ENCODE data around the gene CBFA2T3. TPM values are rescaled to one million over a fixed set of nuclear protein-coding genes. Genes with fewer than 3 reads are reported as not detected.

CBFA2T3 gene
- total and polyA plus RNA-seq, 2 of the 13 experiments (the other 11 are each of a cell fraction or from before 2014, with no cell fraction given): 0.05 TPM; not detected in 1

DNA sequence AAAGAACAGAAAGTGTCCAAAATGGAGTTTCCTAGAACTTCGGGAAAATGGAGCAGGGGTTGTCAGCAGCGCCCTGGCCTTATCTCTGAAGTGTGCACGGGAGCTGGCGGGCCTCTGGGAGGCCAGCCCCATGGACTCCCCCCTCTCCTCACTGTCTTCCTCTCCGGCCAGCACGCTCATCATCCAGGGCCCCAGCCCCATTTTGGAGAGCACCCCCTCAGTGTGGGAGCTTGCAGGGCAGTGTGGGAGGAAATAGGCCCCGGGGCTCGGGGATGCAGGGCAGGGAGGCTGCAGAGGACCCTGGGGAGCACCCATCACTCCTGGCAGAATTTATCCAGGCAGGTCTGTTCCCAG, 105.7 kb downstream of the CBFA2T3 start (continued):
- no peak for TF ChIP-seq TBX3 (IDR thresholded peaks at IDR 0.05; ENCODE audit: borderline replicate concordance)
- TF ChIP-seq, protein P1, sequence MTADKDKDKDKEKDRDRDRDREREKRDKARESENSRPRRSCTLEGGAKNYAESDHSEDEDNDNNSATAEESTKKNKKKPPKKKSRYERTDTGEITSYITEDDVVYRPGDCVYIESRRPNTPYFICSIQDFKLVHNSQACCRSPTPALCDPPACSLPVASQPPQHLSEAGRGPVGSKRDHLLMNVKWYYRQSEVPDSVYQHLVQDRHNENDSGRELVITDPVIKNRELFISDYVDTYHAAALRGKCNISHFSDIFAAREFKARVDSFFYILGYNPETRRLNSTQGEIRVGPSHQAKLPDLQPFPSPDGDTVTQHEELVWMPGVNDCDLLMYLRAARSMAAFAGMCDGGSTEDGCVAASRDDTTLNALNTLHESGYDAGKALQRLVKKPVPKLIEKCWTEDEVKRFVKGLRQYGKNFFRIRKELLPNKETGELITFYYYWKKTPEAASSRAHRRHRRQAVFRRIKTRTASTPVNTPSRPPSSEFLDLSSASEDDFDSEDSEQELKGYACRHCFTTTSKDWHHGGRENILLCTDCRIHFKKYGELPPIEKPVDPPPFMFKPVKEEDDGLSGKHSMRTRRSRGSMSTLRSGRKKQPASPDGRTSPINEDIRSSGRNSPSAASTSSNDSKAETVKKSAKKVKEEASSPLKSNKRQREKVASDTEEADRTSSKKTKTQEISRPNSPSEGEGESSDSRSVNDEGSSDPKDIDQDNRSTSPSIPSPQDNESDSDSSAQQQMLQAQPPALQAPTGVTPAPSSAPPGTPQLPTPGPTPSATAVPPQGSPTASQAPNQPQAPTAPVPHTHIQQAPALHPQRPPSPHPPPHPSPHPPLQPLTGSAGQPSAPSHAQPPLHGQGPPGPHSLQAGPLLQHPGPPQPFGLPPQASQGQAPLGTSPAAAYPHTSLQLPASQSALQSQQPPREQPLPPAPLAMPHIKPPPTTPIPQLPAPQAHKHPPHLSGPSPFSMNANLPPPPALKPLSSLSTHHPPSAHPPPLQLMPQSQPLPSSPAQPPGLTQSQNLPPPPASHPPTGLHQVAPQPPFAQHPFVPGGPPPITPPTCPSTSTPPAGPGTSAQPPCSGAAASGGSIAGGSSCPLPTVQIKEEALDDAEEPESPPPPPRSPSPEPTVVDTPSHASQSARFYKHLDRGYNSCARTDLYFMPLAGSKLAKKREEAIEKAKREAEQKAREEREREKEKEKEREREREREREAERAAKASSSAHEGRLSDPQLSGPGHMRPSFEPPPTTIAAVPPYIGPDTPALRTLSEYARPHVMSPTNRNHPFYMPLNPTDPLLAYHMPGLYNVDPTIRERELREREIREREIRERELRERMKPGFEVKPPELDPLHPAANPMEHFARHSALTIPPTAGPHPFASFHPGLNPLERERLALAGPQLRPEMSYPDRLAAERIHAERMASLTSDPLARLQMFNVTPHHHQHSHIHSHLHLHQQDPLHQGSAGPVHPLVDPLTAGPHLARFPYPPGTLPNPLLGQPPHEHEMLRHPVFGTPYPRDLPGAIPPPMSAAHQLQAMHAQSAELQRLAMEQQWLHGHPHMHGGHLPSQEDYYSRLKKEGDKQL (CRISPR knock-in tag; IDR thresholded peaks at IDR 0.05; ENCODE audit: low read depth): no peak
- no peak for TF ChIP-seq ZNF878 (CRISPR knock-in tag; IDR thresholded peaks at IDR 0.05)

DNA sequence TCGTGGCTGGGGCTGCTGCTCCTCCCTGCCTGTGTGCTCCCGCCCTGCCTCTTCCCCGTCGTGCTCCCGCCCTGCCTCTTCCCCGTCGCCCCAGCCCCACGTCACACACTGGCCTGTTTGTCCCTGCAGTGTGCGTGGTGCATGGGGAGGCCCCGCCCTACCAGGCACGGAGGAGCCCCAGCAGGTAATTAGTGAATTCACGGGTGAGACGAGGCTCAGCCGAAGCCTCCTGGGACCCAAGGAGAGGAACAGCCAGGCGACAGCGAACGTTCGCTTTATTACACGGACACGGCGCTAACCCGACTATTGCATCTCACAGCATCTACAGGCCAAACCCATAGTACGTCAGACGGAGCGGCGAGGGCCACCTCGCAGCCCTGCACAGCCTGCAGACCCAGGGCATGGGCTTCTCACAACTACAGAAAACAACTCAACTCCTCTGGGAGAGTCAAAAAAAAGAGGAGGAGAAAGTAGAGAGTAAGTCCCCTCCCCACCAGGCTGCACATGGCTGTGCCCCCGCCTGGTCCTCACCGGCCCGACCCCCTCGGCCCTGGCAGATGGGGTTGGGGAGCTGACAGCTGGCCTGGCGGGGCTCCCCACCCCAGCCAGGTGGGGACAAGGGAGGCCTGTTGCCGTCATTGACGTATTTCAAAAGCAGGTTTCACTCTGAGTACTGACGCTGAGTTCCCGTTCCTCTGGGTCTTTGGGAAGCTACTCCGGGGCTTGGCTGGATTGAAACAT, 106.2 kb downstream of the CBFA2T3 start:
- POLR2A ChIA-PET: no interaction called here
- Histone ChIP-seq H3K27me3 (ENCODE audit: control insufficient read depth in 1 of 2, insufficient read depth in 2 of 2, low read length in 2 of 2) (peaks cover 61 to 95% of the 10 kb centered on the region in 2 experiments), H3K36me3 (replicated peaks in 1 of 2; ENCODE audit: control insufficient read depth in 1 of 2, insufficient read depth in 2 of 2, low read length in 2 of 2) (no peaks in the 10 kb centered on the region), H3K4me2 (ENCODE audit: low read depth, low read length) (no peak overlapping the region; the same call in none of the 2 replicates), H3K9me3 (ENCODE audit: low read length) (no peaks in the 10 kb centered on the region), H3K9ac (ENCODE audit: insufficient read depth, low read depth, low read length) (no peak overlapping the region), H4K20me1 (ENCODE audit: insufficient read depth, low read length) (0 out of 2 replicates have a peak, but pooled peaks cover 4% of the 10 kb centered on the region), H3K4me3 (replicated peaks in 1 of 3; ENCODE audit: insufficient read depth in 1 of 3, low read depth in 2 of 3, low read length in 3 of 3) (no peak overlapping the region), H3K4me1 (ENCODE audit: insufficient read depth, low read length) (no peaks in the 10 kb centered on the region), H2AFZ (ENCODE audit: low read length) (no peak overlapping the region), H3K79me2 (ENCODE audit: insufficient read depth, low read length) (no peaks in the 10 kb centered on the region), H3K27ac (ENCODE audit: extremely low read length, insufficient read depth, low read length) (no peak overlapping the region)
- FAIRE-seq (no peak), DNase-seq (ENCODE audit: low spot score) (no peak), ATAC-seq (no peak)
- CTCF ChIA-PET (ENCODE audit: low intra/inter-chr PET ratio, low total read pairs): no interaction called here
- no peak for TF ChIP-seq GLI4 (CRISPR knock-in tag; IDR thresholded peaks at IDR 0.05; ENCODE audit: borderline replicate concordance)
- TF ChIP-seq ZNF282 (IDR thresholded peaks at IDR 0.05; ENCODE audit: partially characterized antibody): no peak
- TF ChIP-seq HNRNPLL (IDR thresholded peaks at IDR 0.05; ENCODE audit: low read depth, low read length, poor library complexity, severe bottlenecking): peak; percentile 21
- peak; percentile 81; the same call in 1 of the 2 replicates for TF ChIP-seq ZNF263 (CRISPR knock-in tag; IDR thresholded peaks at IDR 0.05)
- TF ChIP-seq, protein P2, sequence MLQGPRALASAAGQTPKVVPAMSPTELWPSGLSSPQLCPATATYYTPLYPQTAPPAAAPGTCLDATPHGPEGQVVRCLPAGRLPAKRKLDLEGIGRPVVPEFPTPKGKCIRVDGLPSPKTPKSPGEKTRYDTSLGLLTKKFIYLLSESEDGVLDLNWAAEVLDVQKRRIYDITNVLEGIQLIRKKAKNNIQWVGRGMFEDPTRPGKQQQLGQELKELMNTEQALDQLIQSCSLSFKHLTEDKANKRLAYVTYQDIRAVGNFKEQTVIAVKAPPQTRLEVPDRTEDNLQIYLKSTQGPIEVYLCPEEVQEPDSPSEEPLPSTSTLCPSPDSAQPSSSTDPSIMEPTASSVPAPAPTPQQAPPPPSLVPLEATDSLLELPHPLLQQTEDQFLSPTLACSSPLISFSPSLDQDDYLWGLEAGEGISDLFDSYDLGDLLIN (CRISPR knock-in tag; IDR thresholded peaks at IDR 0.05; ENCODE audit: borderline replicate concordance): no peak
- WGBS (ENCODE audit: low lambda C conversion rate): 28% methylated on average over 35 of the region's 37 CpGs
- intact Hi-C loops (cut with micrococcal nuclease; ENCODE audit: unreplicated experiment) (no loop called here), in situ Hi-C loops (cut with HindIII; ENCODE audit: extremely low pct_ligation_motif_present, low pct_unique_long_range_greater_than_20kb) (no loop called here)
- no TSS peak for BruUV-seq (replicated peaks)

Data from HepG2 (cell line).